Activated CD4-positive, CD25-positive, alpha-beta regulatory T cell treated with anti-CD3 and anti-CD28 coated beads, Interleukin-2, amount 50 U/mL, for 24 hours (primary cell): Measurements from ENCODE around the gene RAB40C.

ENCODE experiments used
- ATAC-seq, 2 donors: fragments of 150-1000 bp; cut with Tn5 transposase; one replicate each; pipeline ENCODE4 v1.10.0; 2021; ENCODE audit warnings: mild to moderate bottlenecking in 1 of 2, moderate library complexity in 1 of 2

Gene RAB40C

GRCh38 chr16:648781-649589 lies 59.1 kb downstream of the RAB40C start, which contains the start of gene WDR90:
Gene WDR90 (plus strand): TSS chr16:649365. CDS start chr16:649417, 52 bp downstream.
- ATAC-seq, result peak; percentile 95 to 96

- ATAC-seq, result peak; percentile 1 to 14
These were observed 59.8 kb downstream of the RAB40C start for GRCh38 chr16:649631-650030.

GRCh38 chr16:651844-652243 lies 62.0 kb downstream of the RAB40C start:
- ATAC-seq, result no peak

GRCh38 chr16:652454-653305 lies 62.8 kb downstream of the RAB40C start:
- ATAC-seq, result no peak

- no peak for ATAC-seq
These were observed 64.2 kb downstream of the RAB40C start for GRCh38 chr16:654034-654433.

- ATAC-seq, result no peak
These were observed 67.6 kb downstream of the RAB40C start for GRCh38 chr16:657487-657886.

GRCh38 chr16:658679-659571 lies 69.1 kb downstream of the RAB40C start:
- ATAC-seq, result no peak

GRCh38 chr16:659618-660017 lies 69.8 kb downstream of the RAB40C start:
- ATAC-seq, result no peak

GRCh38 chr16:660132-660458 lies 70.2 kb downstream of the RAB40C start:
- ATAC-seq, result no peak

GRCh38 chr16:660459-661183 lies 70.8 kb downstream of the RAB40C start:
- ATAC-seq, result peak; percentile 49 to 69

- no peak for ATAC-seq
These were observed 71.4 kb downstream of the RAB40C start for GRCh38 chr16:661184-661821.

GRCh38 chr16:662095-662494 lies 72.2 kb downstream of the RAB40C start:
- no peak for ATAC-seq

GRCh38 chr16:662597-662996 lies 72.7 kb downstream of the RAB40C start:
- no peak for ATAC-seq

- no peak for ATAC-seq
These were observed 76.7 kb downstream of the RAB40C start for GRCh38 chr16:666572-666971.

GRCh38 chr16:667113-667779 lies 77.4 kb downstream of the RAB40C start:
- no peak for ATAC-seq

- peak; percentile 98 for ATAC-seq
These were observed 78.1 kb downstream of the RAB40C start, which contains the start of gene RHOT2 for GRCh38 chr16:667780-668518. Gene RHOT2 (plus strand): TSS chr16:668132. CDS start chr16:668200, 68 bp downstream.

GRCh38 chr16:668519-669171 lies 78.8 kb downstream of the RAB40C start:
- ATAC-seq, result no peak

GRCh38 chr16:669666-670065 lies 79.8 kb downstream of the RAB40C start:
- ATAC-seq, result no peak

GRCh38 chr16:670485-671352 lies 80.9 kb downstream of the RAB40C start:
- no peak for ATAC-seq
